Measurements from ENCODE around the gene CSNK1E.

CSNK1E gene

DNA sequence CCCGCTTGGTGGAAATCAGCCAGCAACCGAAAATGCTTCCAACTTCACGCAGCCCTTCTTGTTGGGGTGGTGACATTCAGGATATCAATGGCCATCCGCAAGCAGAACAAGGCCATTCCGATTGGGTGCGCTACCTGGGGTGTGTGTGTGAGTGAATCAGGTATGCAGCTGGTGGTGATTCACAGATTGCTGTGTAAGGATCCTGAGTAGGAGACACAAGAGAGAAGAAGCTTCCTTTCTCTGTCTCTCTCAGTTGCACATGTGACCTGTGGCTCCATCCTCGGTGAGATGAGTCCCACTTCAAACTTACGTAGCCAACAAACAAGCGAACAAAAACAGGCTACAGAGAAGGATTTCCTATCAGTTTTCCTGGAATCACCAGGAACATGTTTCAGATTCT, 34.8 kb downstream of the CSNK1E start:
- DNase-seq (ENCODE audit: low read depth in 1 of 2, low spot score in 1 of 2), result no peak

DNA sequence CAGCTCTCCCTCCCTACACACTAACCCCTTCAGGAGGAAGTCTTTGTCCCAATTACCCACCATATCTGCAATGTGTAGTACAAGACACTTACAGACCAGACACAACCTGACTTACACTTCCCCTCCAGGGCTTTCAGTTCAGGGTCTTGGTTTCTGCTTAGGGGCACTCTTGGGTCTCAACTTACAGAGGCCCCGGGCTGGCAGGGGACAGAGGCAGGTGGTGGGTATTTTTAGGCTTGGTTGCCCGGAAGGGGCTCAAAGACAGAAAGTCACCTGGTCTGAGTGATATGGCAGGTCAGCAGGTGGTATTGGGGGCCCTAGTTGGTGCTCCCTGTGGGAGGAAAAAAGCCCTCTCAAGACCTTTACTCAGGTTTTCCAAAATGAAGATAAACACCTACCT, 41.1 kb downstream of the CSNK1E start:
- no peak for DNase-seq (ENCODE audit: low read depth in 1 of 2, low spot score in 1 of 2)

DNA sequence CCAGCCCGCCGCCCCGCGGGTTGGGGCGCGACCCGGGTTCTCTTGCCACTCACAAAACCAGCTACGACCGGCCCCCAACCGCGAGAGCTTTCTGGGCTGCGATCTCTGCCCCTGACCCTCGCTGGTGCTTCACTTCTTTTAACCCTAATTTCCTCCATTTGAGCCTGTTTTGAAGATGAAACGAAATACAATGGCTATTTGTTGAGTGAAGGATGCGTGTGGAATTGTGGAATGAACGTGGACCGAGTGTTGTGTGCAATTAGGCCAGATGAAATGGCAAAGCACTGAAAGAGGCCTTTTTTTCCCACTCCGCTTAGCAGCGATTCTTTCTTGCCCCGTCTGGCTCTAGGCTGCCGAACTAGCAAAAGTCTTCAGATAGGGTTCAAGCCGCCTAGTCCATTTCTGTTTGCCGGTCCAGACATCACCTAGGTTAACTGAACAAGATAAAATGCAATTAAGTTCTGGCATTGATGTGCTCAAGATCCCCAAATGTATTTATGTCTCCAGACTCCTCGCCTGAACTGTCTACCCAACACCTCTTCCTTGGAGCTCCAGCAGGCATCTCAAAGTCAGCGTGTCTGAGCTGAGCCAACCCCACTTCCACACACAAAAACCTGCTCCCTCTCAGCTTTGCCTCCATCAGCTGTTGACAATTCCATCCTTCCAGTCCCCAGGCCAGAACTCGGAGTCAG, 44.0 kb downstream of the CSNK1E start:
- DNase-seq (ENCODE audit: low read depth in 1 of 2, low spot score in 1 of 2), result no peak

DNA sequence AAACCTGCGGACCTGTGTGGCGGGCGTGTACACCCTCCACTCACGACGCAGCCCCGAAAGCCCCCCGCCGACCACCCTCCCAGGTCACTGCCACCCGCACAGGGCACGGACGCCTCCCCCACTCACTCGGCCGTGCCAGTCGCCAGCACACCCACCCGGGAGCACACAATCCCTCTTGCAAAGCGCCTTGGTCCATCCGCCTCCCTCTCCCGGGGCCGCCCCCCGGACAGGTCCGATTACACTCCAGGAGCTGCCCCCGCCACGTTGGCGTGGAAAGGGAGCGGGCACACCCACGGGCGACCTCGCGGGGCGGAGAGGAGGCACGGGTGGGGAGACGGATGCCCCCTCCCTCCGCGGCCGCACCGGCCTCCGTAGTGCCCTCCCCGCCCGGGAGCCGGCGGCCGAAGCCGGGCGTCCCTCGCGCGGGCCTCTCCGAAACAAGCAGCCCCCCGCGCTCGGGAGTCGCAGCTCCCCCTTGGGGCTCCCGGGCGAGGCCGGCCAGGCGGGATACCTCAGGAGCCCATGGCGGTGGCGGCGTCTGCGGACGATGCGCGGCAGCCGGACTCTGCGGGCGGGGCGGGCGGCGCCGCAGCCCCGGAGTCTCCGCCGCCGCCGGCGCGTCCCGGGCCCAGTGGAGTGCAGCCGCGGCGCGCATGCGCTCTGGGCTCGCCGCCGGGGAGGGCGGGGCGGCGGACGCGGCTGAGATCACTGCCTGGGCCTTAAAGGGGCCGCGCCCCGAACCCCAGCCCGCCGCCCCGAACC, 44.7 kb downstream of the CSNK1E start, which contains the start of gene TMEM184B:
TMEM184B (minus strand) TSS at position 638 of the 762 bp plus-strand sequence. CDS start 25,049 bp downstream, outside the sequence.
- peak; percentile 66 to 68 for DNase-seq (ENCODE audit: low read depth in 1 of 2, low spot score in 1 of 2)

DNA sequence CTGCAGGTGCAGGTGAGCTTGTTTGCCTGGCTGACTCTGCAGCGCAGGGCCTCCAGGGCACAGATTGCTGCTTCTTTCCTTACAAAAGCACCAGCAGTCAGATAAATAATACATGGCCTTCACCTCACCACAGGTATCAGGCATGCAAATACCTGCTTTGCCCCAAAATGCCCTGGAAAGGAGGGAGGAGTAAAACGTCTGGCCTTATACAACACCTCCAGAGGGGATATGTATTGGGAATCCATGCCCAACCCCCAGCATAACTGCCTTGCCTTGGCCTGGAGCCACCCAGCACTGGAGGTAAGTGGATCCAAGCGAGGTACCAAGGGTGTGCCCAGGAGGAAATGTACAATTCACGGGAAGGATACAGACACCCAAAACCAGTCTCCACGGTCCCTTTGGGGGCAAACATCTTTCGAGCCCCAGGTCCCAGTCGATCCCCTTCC, 45.3 kb downstream of the CSNK1E start:
- no peak for DNase-seq (ENCODE audit: low read depth in 1 of 2, low spot score in 1 of 2)

DNA sequence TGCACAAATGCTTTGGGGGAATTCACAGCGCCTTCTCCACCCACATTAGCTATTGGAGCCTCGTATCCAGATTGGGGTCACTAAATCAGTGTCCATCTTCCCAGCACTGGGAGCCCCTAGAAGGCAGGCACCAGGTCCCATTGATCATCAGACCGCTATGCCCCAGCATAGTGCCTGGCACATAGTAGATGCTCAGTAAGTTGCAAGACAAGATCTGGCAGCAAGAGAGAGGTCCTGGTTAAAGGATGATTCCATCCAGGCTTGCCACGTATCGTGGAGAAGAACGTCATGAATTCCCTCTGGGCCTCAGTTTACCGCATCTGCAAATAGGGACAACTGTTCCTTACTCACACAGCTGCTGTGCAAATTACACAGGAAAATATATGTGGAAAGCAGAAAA, 46.1 kb downstream of the CSNK1E start:
- DNase-seq (ENCODE audit: low read depth in 1 of 2, low spot score in 1 of 2), result no peak

DNA sequence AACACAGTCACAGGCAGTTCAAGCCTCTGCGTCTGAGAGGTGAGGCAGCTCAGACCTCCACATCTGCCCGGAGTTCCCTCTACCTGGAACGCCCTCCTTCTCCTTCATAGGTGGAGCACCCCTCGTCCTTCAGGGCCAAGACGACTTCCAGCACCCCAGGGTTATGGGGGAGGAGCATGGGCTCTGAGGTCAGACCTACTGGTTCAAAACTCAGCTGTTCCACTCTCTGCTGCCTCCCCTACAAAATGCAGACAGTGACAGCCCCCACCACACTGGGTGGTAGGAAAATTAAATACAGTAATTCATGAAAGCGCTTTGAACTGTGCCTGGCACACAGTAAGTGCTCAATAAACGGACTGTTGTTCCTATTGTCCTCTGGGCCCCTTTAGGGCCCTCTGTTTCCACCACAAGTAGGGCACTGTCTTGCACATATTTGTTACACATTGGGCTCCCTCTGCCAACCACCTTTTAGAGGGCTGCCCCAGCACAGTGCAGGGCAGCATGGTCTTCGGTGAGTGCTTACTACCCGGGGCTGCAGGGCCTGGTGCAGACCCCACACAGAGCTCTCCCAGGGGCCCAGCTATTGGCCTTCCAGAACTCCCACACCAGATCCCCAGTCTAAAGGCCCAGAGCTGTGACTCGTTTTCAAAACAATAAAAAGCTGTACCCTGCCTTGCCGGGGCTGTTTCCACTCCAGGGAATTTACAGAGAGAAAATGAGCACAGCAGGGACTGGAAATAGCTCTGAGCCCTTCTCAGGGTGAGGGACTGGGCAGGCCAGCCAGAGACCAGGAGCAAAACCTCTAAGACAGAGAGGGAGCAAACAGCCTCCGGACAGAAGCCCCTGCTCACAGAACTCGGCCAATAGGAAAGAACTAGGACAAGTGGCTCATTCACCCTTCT, 46.9 kb downstream of the CSNK1E start:
- no peak for DNase-seq (ENCODE audit: low read depth in 1 of 2, low spot score in 1 of 2)

DNA sequence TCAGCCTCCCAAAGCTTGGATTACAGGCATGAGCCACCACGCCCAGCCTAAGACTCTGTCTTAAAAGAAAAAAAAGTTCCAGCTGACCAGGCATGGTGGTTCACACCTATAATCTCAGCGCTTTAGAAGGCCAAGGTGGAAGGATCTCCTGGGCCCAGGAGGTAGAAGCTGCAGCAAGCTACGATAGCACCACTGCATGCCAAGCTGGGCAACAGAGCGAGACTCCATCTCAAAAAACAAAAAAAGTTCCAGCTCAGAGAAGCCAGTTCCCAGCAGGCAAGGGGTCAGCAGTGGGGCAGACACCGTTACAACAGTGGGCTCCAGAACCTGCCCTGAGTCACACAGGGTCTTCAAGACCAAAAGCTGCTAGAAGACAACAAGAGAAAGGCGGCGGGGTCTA, 47.8 kb downstream of the CSNK1E start:
- no peak for DNase-seq (ENCODE audit: low read depth in 1 of 2, low spot score in 1 of 2)

DNA sequence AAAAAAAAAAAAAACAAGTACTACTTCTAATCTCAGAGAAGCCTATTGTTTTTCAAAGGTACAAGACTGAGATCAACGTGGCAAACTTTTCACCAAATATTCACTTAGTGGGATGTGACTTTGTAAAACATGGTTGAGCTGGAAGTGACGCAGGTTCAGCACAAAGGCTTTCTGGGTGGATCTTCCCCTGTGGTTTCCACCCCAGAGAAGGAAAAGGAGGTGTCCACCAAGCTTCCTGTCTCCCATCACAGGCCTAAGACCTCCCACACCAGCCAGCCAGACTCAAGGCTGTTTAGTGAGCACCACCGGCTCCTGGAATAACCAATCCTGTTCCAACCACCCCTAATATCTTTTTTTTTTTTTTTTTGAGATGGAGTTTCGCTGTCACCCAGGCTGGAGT, 50.1 kb downstream of the CSNK1E start:
- peak in 1 of 2 donors; percentile 36 for DNase-seq (ENCODE audit: low read depth in 1 of 2, low spot score in 1 of 2)

DNA sequence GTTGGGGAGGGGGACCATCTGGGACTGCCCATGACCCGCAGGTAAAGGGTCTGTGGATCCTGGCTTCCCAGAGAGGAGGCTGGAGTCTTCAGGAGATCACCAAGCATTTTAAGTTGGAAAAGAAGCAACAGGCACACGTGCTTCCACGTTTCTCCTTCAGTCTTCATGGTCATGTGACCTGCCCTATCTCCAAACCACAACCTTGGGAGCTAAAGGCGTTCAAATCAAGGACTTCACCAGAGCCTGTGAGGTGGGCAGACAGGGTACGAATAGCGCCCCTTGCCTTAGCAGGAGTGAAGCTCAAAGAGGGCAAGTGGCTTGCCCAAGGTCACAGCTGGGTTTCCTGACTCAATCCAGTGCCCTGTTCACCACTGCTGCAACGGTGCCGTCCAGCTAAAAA, 51.1 kb downstream of the CSNK1E start:
- DNase-seq (ENCODE audit: low read depth in 1 of 2, low spot score in 1 of 2), result no peak

DNA sequence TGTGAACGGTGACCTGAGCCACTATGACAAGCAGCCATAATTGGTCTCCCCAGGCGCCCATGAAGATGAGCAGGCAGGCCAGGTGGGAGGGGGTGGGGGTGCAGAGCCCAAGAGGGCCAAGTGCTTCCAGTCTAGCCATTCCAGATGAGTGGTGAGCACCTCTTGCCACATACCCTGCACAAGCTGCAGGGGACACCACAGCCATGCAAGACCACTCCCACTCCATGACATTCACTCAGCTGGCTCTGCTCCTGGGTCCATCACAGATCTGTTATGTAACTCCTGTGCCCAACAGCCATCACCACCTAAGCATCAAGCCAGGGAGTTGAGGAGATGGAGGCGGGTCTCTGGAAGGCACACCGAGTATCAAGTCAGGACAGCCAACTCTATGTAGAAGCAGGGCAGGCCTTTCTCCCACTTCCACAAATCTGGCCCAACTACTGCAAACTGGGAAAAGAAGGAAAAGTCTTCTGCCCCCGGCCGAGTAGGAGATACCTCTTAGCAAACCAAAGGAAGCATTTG, 52.9 kb downstream of the CSNK1E start:
- DNase-seq (ENCODE audit: low read depth in 1 of 2, low spot score in 1 of 2), result no peak

DNA sequence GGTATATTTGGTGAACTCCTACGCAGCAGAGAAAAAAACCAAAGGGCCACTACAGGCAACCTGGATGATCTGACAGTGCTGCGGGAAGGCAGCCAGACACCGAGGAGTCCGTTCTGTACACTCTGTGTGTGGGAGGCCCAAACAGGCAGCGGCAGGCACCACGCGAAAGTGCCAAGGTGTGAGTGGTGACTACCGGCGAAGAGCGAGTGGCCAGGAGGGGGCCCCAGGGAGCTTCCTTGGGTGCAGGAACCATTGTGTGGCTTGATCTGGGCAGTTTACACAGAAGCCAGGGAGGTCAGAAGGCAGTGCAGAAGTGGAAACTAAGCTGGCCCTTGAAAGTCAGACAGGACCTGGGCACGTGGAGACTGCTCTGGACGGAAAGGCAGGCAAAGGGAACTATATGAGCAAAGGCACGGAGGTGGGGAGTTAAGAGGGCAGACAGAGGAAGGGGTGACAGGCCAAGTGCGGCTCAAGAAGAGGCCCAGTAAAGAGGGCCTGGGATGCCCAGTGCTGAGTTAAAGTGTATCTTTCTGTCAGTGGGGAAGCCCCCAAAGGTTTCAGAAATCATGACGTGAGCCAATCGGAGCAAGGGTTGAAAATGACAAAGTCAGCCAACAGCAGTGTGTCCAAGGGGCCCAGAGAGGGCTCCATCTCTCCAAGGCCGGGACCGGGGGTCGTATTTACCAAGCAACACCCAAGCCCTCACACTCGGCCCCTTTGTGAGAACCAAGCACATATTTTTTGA, 55.0 kb downstream of the CSNK1E start:
- no peak for DNase-seq (ENCODE audit: low read depth in 1 of 2, low spot score in 1 of 2)

DNA sequence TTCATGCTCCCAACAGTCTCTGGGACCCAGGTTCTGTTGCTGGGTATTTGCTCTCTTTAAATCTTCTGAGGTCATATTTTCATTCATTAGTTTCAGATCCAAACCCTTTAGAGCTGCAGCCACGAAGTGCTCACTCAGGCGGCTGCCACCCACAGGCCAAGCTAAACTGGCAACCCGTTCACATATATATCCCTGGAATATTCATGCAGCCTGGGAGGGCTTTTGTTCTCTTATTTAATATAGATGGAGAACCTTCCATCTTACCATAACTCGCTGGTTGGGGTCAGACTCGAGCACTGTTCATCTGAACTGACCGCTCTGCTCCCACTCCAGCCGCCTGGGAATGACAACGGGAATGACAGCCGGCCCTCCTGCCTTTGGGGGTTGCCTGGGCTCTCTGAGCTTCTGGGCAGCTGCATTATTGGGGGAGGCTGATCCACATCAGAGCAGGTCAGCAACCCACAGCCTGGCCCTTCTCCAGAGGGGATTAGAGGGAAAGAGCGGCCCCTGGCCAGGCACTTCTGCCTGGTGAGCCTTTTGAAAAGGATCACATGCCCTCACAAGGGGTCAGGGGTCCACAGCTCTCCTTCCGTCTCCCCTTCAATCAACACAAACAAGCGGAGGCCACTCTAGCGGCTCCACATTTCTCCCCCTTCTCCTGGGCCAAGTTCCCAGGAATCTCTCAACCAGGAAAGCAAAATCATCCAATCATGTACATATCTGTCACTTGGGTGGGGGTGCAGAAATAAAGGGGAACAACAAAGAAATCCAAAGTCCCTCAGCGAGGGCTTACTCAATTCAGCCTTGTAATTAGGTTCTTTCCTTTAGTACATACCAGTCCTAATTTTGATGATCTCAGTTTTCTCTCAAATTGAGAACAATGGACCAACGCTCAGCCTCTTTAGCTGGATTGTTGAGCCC, 56.2 kb downstream of the CSNK1E start:
- no peak for DNase-seq (ENCODE audit: low read depth in 1 of 2, low spot score in 1 of 2)

DNA sequence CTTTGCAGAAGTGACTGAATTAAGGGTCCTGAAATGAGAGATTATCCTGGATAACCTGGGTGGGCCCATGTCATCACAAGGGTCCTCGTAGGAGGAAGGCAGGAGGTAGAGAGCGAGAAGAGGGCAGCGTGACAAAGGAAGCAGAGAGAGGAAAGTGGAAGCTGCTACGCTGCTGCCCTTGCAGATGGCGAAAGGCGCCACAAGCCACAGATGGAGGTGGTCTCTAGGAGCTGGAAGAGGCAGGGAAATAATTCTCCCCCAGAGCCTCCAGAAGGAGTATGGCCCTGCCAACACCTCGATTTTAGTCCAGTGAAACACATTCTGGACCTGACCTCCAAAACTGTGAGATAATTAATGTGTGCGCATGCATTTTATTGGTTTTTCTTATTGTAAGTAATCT, 57.9 kb downstream of the CSNK1E start:
- no peak for DNase-seq (ENCODE audit: low read depth in 1 of 2, low spot score in 1 of 2)

DNA sequence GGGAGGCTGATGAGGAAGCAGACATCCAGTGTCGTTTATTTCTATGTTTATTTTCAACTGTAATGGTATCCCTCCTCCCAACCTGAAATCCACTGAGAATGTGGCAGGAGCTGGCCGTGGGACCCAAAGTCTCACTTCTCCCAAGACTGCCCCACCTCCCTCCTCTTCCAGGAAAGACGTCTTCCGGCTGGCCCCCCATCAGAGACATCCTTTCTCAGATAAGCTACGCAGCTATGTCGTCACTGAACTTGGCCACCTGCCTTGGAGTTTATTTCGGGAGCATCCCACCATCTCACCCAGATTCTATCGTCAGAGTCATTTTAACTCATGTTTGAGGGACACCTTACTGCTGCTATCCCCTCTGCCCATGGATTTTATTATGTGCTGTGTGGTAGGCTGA, 58.3 kb downstream of the CSNK1E start:
- DNase-seq (ENCODE audit: low read depth in 1 of 2, low spot score in 1 of 2), result no peak

DNA sequence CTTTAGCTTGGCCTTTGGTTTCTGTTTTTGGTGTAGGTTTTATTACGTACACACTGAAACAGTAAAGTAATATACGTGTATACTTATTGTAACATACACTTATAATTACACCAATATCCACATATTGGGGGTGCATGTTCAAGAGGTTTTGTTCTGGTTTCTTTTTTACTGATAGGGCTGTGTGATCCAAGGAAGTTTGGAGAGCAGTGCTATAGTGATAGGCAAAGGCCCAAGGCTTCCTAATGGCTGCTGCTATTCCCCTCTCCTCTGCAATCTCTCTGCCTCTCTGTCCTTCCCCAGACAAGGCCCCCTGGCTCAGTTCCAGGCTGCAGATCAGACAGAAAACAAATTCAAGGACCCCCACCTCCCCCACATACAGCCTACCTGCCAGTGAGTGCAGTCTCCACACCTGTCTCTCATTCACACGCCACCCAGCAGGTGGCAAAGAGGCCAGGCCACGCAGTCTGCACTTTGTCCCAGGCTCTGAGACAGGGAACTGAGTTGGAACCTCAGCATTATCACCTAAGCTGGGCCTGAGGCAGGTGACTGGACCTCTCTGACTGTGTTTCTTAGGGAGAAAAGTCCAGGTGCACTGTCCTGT, 59.5 kb downstream of the CSNK1E start:
- no peak for DNase-seq (ENCODE audit: low read depth in 1 of 2, low spot score in 1 of 2)

DNA sequence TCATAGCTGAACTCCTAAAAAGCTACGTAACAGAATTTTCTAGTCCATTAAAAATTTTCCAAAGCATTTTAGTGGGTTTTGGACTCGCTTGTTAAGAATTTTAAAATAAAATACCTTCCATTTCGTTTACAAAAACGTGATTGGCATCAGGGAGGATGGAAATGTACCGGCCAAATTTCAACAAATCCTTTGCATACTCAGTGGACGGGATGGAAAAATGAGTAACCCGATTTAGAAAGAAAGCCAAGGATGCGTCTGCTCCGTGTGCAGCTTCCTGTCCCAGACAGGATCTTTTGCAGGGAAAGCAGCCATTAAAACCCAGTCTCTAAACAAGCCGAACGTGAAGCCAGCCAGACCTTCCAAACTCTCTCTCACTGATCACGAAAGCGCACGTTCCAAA, 60.1 kb downstream of the CSNK1E start:
- DNase-seq (ENCODE audit: low read depth in 1 of 2, low spot score in 1 of 2), result no peak

DNA sequence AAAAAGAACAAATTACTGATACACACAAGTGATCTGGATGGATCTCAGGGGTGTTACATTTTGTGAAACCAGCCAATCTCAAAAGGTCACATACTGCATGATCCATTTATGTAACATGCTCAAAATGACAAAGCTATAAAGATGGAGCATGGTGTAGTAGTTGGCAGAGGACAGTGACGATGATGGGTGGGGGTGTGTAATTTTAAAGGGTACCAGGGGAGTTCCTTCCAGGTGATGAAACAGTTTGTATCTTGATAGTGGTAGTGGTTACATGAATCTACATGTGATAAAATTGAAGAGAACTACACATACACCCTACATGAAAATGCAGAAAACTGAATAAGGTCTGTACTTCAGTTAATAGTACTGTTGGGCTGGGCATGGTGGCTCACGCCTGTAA, 61.5 kb downstream of the CSNK1E start:
- no peak for DNase-seq (ENCODE audit: low read depth in 1 of 2, low spot score in 1 of 2)

DNA sequence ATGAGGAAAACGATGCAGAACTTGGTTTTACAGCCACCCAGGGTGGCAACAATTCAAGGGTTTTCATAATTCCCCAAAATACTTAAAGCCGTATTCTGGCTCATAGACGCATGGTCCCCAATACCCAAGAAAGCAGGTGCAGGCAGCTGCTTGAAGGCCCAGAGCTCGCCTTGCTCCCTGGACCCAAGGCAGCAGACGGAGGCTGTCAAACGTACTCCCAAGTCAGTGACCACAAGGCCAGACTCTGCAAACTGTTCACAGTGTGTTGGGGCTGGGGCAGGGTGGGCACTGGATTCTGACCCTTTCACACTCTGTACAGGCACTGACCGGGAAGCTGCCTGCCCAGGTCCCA, 65.9 kb downstream of the CSNK1E start:
- DNase-seq (ENCODE audit: low read depth in 1 of 2, low spot score in 1 of 2), result no peak

Measured in activated CD4-positive, alpha-beta T cell treated with anti-CD3 and anti-CD28 coated beads, Interleukin-2, amount 50 U/mL, for 24 hours (primary cell).